K562 (cell line): Measurements from ENCODE around the gene NRROS. TPM values are rescaled to one million over a fixed set of nuclear protein-coding genes. Genes with fewer than 3 reads are reported as not detected.

Experiments used
- EZH2 ChIP-seq: IDR thresholded peaks from 2 replicates; pipeline ENCODE4 v1.6.1; 2012; ENCODE audit warnings: low read depth, mild to moderate bottlenecking, inconsistent platforms, low read length, borderline replicate concordance
- FOXK2 ChIP-seq, 2 experiments: fragments of 450-650 bp; IDR thresholded peaks in 1 of 2; conservative IDR thresholded peaks in 1 of 2; 2 replicates each; pipeline ENCODE4 v1.6.1; 2016; ENCODE audit warnings: low read depth in 2 of 2, mild to moderate bottlenecking in 1 of 2
- KLF16 ChIP-seq: IDR thresholded peaks from 2 replicates; pipeline ENCODE4 v1.6.1; 2016; ENCODE audit warnings: antibody characterized with exemption
- NCOR1 ChIP-seq: fragments of 450-650 bp; IDR thresholded peaks from 2 replicates; pipeline ENCODE4 v1.6.1; 2016; ENCODE audit warnings: mild to moderate bottlenecking, moderate library complexity
- PATZ1 ChIP-seq: fragments of 250-450 bp; sonication (Bioruptor Pico); IDR thresholded peaks from 2 replicates; pipeline ENCODE4 v1.5.0; 2020; ENCODE audit warnings: mild to moderate bottlenecking, borderline replicate concordance
- POLR2H ChIP-seq: IDR thresholded peaks from 2 replicates; pipeline ENCODE4 v1.6.1; 2016; ENCODE audit warnings: missing genetic modification characterization, low read depth, mild to moderate bottlenecking, control low read depth, missing compliant biosample characterization, moderate library complexity
- RAD21 ChIP-seq, 2 experiments: fragments of 250-450 bp in 1 of 2; fragments of 450-650 bp in 1 of 2; sonication (Bioruptor Pico) in 1 of 2; formaldehyde crosslinking in 1 of 2; IDR thresholded peaks in 1 of 2; conservative IDR thresholded peaks in 1 of 2; 2 replicates each; pipeline versions ENCODE4 v1.4.0 to v1.8.0; 2020 to 2022; ENCODE audit warnings: mild to moderate bottlenecking in 2 of 2, moderate library complexity in 1 of 2
- SAFB2 ChIP-seq: fragments of 200-400 bp; formaldehyde crosslinking; IDR thresholded peaks from 2 replicates; pipeline ENCODE4 v1.6.1; 2018; ENCODE audit warnings: borderline replicate concordance, low read length, low read depth, moderate library complexity; ENCODE audit not compliant: severe bottlenecking
- SMAD4 ChIP-seq: fragments of 250-450 bp; sonication (Bioruptor Pico); conservative IDR thresholded peaks from 2 replicates; pipeline ENCODE4 v1.8.0; 2021; ENCODE audit warnings: inconsistent platforms, mild to moderate bottlenecking, moderate library complexity
- TRIM25 ChIP-seq: fragments of 450-650 bp; IDR thresholded peaks from 2 replicates; pipeline ENCODE4 v1.7.0; 2016; ENCODE audit warnings: borderline replicate concordance
- ZBTB7A ChIP-seq: IDR thresholded peaks from 2 replicates; pipeline ENCODE4 v1.6.1; 2011; ENCODE audit warnings: low read depth, mild to moderate bottlenecking, low read length, moderate library complexity, borderline replicate concordance; ENCODE audit not compliant: control insufficient read depth
- polyA plus RNA-seq, 8 experiments: library from polyadenylated mRNA; depleted of rRNA in 4 of 8; stranded (reverse) in 5 of 8; unstranded in 3 of 8; fragments of >200 nt; fragmentation: Nextera tagmentation in 2 of 8; fragmentation: Illumina TruSeq in 1 of 8; extraction: Ambion mirVana in 2 of 8; extraction: Trizol in 1 of 8; gene quantifications; 2 replicates each; pipeline versions ENCODE4 v1.2.1 to v1.2.3, GENCODE V29; 2011 to 2014; ENCODE audit warnings: inconsistent platforms in 1 of 8, missing spikeins in 1 of 8
- total RNA-seq, 7 experiments: library from RNA; depleted of rRNA in 6 of 7; stranded (reverse); fragments of >200 nt in 6 of 7; fragmentation: Illumina TruSeq in 2 of 7; extraction: Trizol in 2 of 7; gene quantifications; 2 replicates each; pipeline versions ENCODE4 v1.2.1 to v1.2.3, GENCODE V29; 2011 to 2021; ENCODE audit warnings: low replicate concordance in 1 of 7
- TF ChIP-seq, protein P1 (sequence below), 2 experiments: fragments of 450-650 bp; formaldehyde crosslinking in 1 of 2; IDR thresholded peaks; 2 replicates each; pipeline versions ENCODE4 v1.4.0 to v1.6.1; 2014 to 2020; ENCODE audit warnings: mild to moderate bottlenecking in 2 of 2, borderline replicate concordance in 1 of 2, low read depth in 1 of 2

NRROS gene
- total and polyA plus RNA-seq, 9 of the 15 experiments (the other 6 are each of a cell fraction or from before 2014, with no cell fraction given) = 0.34 to 13.8 (median 3.8) TPM

GRCh38 chr3:196609343-196609775, 30.1 kb upstream of the NRROS start (continued):
- TF ChIP-seq, protein P1, sequence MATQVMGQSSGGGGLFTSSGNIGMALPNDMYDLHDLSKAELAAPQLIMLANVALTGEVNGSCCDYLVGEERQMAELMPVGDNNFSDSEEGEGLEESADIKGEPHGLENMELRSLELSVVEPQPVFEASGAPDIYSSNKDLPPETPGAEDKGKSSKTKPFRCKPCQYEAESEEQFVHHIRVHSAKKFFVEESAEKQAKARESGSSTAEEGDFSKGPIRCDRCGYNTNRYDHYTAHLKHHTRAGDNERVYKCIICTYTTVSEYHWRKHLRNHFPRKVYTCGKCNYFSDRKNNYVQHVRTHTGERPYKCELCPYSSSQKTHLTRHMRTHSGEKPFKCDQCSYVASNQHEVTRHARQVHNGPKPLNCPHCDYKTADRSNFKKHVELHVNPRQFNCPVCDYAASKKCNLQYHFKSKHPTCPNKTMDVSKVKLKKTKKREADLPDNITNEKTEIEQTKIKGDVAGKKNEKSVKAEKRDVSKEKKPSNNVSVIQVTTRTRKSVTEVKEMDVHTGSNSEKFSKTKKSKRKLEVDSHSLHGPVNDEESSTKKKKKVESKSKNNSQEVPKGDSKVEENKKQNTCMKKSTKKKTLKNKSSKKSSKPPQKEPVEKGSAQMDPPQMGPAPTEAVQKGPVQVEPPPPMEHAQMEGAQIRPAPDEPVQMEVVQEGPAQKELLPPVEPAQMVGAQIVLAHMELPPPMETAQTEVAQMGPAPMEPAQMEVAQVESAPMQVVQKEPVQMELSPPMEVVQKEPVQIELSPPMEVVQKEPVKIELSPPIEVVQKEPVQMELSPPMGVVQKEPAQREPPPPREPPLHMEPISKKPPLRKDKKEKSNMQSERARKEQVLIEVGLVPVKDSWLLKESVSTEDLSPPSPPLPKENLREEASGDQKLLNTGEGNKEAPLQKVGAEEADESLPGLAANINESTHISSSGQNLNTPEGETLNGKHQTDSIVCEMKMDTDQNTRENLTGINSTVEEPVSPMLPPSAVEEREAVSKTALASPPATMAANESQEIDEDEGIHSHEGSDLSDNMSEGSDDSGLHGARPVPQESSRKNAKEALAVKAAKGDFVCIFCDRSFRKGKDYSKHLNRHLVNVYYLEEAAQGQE (IDR thresholded peaks at IDR 0.05; ENCODE audit: borderline replicate concordance) = peak; percentile 89
- TF ChIP-seq, protein P1 (CRISPR knock-in tag; IDR thresholded peaks at IDR 0.05; ENCODE audit: low read depth) = no peak
- no peak for TF ChIP-seq KLF16
- no peak for TF ChIP-seq SAFB2
- TF ChIP-seq NCOR1 = no peak
- TF ChIP-seq RAD21 (CRISPR knock-in tag; conservative IDR thresholded peaks at IDR 0.05 in 1 of 2, IDR thresholded peaks at IDR 0.05 in 1 of 2) = peak; percentile 94 to 98
- no peak for TF ChIP-seq EZH2
- TF ChIP-seq PATZ1 (CRISPR knock-in tag) = no peak
- TF ChIP-seq SMAD4 (CRISPR knock-in tag) = no peak
- no peak for TF ChIP-seq TRIM25
- no peak for TF ChIP-seq POLR2H (tag)
- no peak for TF ChIP-seq ZBTB7A
- TF ChIP-seq FOXK2 (conservative IDR thresholded peaks at IDR 0.05 in 1 of 2, IDR thresholded peaks at IDR 0.05 in 1 of 2; ENCODE audit: low read depth in 2 of 2) = peak in 1 of 2 experiments; percentile 22; a peak in 2 of 4 replicates
